HG02973 (cell line): Measurements from ENCODE around the gene FAM174C.

Source experiments
- ATAC-seq: cut with Tn5 transposase; IDR thresholded peaks from one replicate; pipeline ENCODE4 v1.9.1; 2021; ENCODE audit warnings: moderate library complexity; ENCODE audit not compliant: unreplicated experiment

Gene FAM174C

DNA sequence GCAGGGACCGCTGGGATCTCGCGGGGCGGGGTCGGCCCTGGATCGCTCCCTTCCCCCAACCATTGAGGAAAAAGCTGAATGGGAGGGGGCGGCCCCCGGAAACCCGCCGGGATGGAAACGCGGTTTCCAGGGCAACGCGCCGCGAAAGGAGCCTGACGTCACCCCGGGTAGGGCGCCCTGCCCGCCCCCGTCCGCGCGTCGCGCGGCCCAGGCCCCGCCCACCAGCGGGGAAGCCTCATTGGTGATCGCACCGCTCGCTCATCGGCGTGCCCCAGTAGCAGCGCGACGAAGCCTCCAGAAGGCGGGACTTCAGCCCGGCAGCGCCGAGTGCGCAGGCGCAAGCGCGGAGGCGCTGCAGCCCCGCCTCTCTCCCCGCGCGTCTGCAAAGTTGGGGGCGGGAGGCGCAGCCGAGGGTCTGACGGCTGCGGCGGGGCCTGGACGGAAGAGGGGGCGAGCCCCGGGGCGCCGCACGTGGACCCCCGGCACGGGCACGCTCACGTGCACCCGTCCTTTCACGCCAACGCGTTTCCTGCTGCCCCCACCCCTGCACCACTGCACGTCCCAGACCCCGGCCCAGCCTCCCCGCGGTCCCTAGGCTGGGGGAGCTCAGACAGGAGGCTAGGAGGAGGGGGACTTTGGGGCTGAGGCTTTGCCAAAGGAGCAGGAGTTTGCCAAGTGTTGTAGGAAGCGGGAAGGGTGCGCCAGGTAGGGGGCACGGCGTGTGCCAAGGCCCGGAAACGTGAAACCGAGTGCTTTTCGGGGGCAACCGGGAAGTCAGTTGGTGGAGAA lies 14.4 kb upstream of the FAM174C start:
- peak; percentile 46 for ATAC-seq

DNA sequence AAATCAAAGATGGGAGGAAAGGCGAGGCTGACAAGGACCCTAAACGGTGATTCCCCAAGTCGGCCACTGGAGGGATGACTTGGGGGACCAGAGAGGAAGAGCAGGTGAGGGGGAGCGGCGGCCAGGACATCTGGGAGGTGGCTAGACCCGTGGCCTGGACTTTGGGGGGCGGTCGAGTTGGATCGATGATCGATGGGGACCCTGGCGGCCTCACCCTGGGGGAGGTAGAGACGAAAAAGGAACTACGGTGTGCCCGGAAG lies 13.9 kb upstream of the FAM174C start:
- no peak for ATAC-seq

- ATAC-seq, result no peak
These were observed 13.3 kb upstream of the FAM174C start for GRCh38 chr19:1261798-1262622.

GRCh38 chr19:1262623-1263123 lies 12.7 kb upstream of the FAM174C start:
- ATAC-seq, result no peak

- ATAC-seq, result no peak
These were observed 12.1 kb upstream of the FAM174C start for GRCh38 chr19:1263188-1263587.

DNA sequence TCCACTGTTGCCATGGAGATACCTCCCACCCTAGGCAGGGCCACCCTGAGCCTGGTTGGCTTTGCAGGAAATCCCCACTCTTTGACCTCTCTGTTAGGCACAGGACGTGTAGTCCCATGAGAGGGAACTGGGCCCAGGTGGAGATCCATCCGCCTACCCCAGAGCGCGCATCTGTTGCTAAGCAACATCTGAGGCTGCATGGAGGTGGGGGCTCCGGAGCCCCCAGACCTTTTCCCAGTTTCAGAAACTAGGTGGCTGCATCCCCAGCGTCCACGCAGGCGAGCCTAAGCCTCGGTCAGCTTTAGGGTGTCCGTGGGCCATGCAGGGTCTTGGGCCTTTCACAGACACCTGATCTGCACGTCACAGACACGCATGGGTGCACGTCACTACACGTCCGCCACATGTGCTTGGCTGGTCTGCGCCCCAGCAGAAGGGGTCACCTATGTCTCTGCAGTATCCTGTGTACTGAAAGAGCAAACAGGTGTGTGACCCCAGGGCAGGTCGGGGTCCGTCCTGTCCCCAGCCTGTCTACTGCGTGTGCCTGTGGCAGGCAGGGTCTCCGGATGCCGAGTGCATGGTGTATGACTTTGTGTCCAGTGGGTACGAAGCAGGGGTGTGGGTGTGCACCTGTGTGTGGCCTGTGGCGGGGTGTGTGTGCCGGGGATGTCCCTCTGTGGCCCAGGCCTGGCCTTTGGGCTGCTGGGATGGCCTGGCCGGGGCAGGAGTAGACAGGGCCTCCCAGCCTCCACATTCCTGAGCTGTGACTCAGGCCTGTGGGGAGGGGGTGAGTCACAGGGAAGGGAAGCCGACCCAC lies 10.3 kb upstream of the FAM174C start:
- ATAC-seq, result no peak

- ATAC-seq, result no peak
These were observed 9.7 kb upstream of the FAM174C start for GRCh38 chr19:1265615-1266128.

GRCh38 chr19:1266129-1266915 lies 9.0 kb upstream of the FAM174C start:
- ATAC-seq, result peak; percentile 21

GRCh38 chr19:1266916-1267476 lies 8.3 kb upstream of the FAM174C start:
- ATAC-seq, result peak; percentile 11

- ATAC-seq, result no peak
These were observed 7.7 kb upstream of the FAM174C start for GRCh38 chr19:1267477-1268225.

- no peak for ATAC-seq
These were observed 6.9 kb upstream of the FAM174C start for GRCh38 chr19:1268226-1269064.

DNA sequence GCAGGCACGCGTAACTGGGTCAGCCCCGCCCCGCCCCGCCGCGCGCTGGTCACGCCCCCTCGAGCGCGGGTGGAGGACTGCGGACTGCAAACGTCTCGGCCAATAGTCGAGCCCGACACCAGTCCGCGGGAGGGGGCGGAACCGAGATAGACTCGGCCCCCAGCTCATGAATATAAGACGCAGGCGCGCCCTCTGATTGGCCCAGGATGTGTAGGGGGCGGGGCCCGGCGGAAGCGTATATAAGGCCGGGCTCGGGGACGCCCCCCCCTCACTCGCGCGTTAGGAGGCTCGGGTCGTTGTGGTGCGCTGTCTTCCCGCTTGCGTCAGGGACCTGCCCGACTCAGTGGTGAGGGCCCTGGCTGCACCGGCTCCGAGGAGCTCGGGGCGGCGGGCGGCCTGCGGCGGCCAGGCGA lies 6.3 kb upstream of the FAM174C start, which contains the start of gene CIRBP:
CIRBP (plus strand) TSS at position 268 of the 413 bp plus-strand sequence. CDS start 1,602 bp downstream, outside the sequence.
- peak; percentile 44 for ATAC-seq

GRCh38 chr19:1269478-1270212 lies 5.7 kb upstream of the FAM174C start:
- peak; percentile 19 for ATAC-seq

GRCh38 chr19:1270213-1270853 lies 5.0 kb upstream of the FAM174C start:
- no peak for ATAC-seq

- no peak for ATAC-seq
These were observed 4.3 kb upstream of the FAM174C start for GRCh38 chr19:1270854-1271527.
